AG04450 (cell line): ENCODE data around the gene PINLYP. TPM values are rescaled to one million over a fixed set of nuclear protein-coding genes. Genes with fewer than 3 reads are reported as not detected.
A peak's percentile ranks its signal among the peaks of the same experiment; 100 is the strongest.

Source experiments
- CTCF ChIA-PET: fragments of 300-600, 350-600 bp; formaldehyde crosslinking; extraction: SDS; loops from one replicate; lab custom pipeline; 2022; ENCODE audit warnings: antibody characterized with exemption, inconsistent platforms; lab: Charles Lee
- POLR2A ChIA-PET: fragments of 350-600 bp; formaldehyde crosslinking; extraction: SDS; loops from one replicate; lab custom pipeline; 2021; ENCODE audit warnings: antibody characterized with exemption, inconsistent platforms; lab: Yijun Ruan, JAX
- DNase-seq: peaks from one replicate; pipeline ENCODE4 v3.0.0-alpha.2; 2011; ENCODE audit warnings: low read depth, low spot score
- H3K27ac ChIP-seq: one replicate; pipeline ENCODE4 v1.5.1; 2012; ENCODE audit warnings: low read depth, low read length, control low read depth
- H3K27me3 ChIP-seq: one replicate; pipeline ENCODE4 v1.6.0; 2012; ENCODE audit warnings: low read length; ENCODE audit not compliant: control insufficient read depth, insufficient read depth
- H3K4me3 ChIP-seq: 2 replicates; pipeline ENCODE4 v1.5.1; 2011; ENCODE audit warnings: mild to moderate bottlenecking, low read depth, low read length, control low read depth
- H3K9me3 ChIP-seq: 2 replicates; pipeline ENCODE4 v1.5.1; 2012; ENCODE audit warnings: low read length; ENCODE audit not compliant: control insufficient read depth, insufficient read depth
- CTCF ChIP-seq: IDR thresholded peaks from 2 replicates; pipeline ENCODE4 v1.5.1; 2011; ENCODE audit warnings: low read depth, low read length, control low read depth, inconsistent platforms
- polyA plus RNA-seq: library from polyadenylated mRNA; depleted of rRNA; stranded (reverse); fragments of >200 nt; gene quantifications from 2 replicates; pipeline ENCODE4 v1.2.3, GENCODE V29; 2011

PINLYP gene
- polyA plus RNA-seq, 1 experiment: 1.8 TPM

- Histone ChIP-seq H3K9me3 (peaks cover 5% of the 10 kb centered on the region; the same call in 1 of the 2 replicates), H3K27me3 (no peaks in the 10 kb centered on the region), H3K27ac (no peak overlapping the region), H3K4me3 (no peak overlapping the region)
- no peak for TF ChIP-seq CTCF
- POLR2A ChIA-PET: no interaction called here
- no peak for DNase-seq
- CTCF ChIA-PET: no interaction called here
These were observed 47.4 kb downstream of the PINLYP start for GRCh38 chr19:43622956-43623355.

- no peak for TF ChIP-seq CTCF
- H3K4me3 ChIP-seq: no peak overlapping the region
- CTCF ChIA-PET: no interaction called here
- DNase-seq: no peak
- no peaks in the 10 kb centered on the region for H3K27me3 ChIP-seq
- peaks cover 5% of the 10 kb centered on the region; the same call in 1 of the 2 replicates for H3K9me3 ChIP-seq
- POLR2A ChIA-PET: no interaction called here
- no peak overlapping the region for H3K27ac ChIP-seq
These were observed 48.5 kb downstream of the PINLYP start for GRCh38 chr19:43623889-43624670.

- no peaks in the 10 kb centered on the region for H3K27me3 ChIP-seq
- peaks cover 5% of the 10 kb centered on the region; the same call in 1 of the 2 replicates for H3K9me3 ChIP-seq
- no peak overlapping the region for H3K4me3 ChIP-seq
- H3K27ac ChIP-seq: no peak overlapping the region
- ChIA-PET POLR2A (no interaction called here), CTCF (no interaction called here)
- 0 out of 2 replicates have a peak, but pooled peaks have one; percentile 1 for TF ChIP-seq CTCF
- no peak for DNase-seq
These were observed 49.3 kb downstream of the PINLYP start for GRCh38 chr19:43624933-43625332.

GRCh38 chr19:43625918-43626579, 50.4 kb downstream of the PINLYP start:
- H3K4me3 ChIP-seq: no peak overlapping the region
- peaks cover 5% of the 10 kb centered on the region; the same call in 1 of the 2 replicates for H3K9me3 ChIP-seq
- DNase-seq: no peak
- H3K27ac ChIP-seq: no peak overlapping the region
- CTCF ChIA-PET: interaction anchor here (0.5 kb wide), 1 partner anchor 37 kb away, joined by 3 read pairs; no protein-coding TSS in a partner anchor
- POLR2A ChIA-PET: interaction anchor here (0.5 kb wide), 1 partner anchor 82 kb away, joined by 4 read pairs; no protein-coding TSS in a partner anchor
- no peak for TF ChIP-seq CTCF
- H3K27me3 ChIP-seq: no peaks in the 10 kb centered on the region

GRCh38 chr19:43626838-43627237, 51.2 kb downstream of the PINLYP start:
- Histone ChIP-seq H3K4me3 (no peak overlapping the region), H3K27ac (no peak overlapping the region), H3K27me3 (peaks cover 3% of the 10 kb centered on the region), H3K9me3 (peaks cover 5% of the 10 kb centered on the region; the same call in 1 of the 2 replicates)
- TF ChIP-seq CTCF: no peak
- DNase-seq: no peak
- POLR2A ChIA-PET: interaction anchor here (0.5 kb wide), 1 partner anchor 83 kb away, joined by 4 read pairs; no protein-coding TSS in a partner anchor
- CTCF ChIA-PET: no interaction called here
